A673 (cell line): ENCODE results near the gene TFG.

Source experiments
- CTCF ChIP-seq: fragments of 300-800, 200-600 bp; sonication (generic); conservative IDR thresholded peaks from 2 replicates; pipeline ENCODE4 v1.5.1; 2017; ENCODE audit warnings: low read depth, mild to moderate bottlenecking, antibody characterized with exemption, low read length, moderate library complexity, mixed read lengths
- EZH2 ChIP-seq: fragments of 200-600 bp; sonication (generic); IDR thresholded peaks from 2 replicates; pipeline ENCODE4 v1.6.1; 2017; ENCODE audit warnings: borderline replicate concordance, low read depth, mild to moderate bottlenecking, mixed read lengths, antibody characterized with exemption, low read length; ENCODE audit not compliant: poor library complexity, severe bottlenecking

DNA sequence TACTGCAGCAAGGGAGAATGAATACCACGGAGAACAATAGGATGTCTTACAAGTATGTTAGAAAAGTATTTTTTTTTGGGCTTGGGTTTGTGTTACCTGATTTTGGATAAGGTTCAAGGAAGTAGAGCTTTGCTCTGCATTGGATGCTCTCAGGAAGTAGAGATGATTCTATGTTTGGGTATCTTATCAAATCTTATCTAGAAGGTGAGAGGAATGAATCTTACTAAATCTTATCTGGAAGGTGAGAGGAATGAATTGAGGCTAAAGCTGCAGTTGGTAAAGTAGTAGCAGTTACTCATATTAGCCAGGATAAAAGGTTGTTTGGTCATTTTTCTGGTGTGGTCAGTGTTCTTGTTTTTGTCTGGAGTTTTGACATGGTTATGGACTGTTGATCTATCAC is 17.4 kb downstream of the TFG start:
- TF ChIP-seq CTCF (no peak), EZH2 (no peak)
